Cardiac muscle cell (in vitro differentiated cells and primary cell): ENCODE results near the gene FSIP1. TPM values are rescaled to one million over a fixed set of nuclear protein-coding genes. Genes with fewer than 3 reads are reported as not detected.

Experiments
- DNase-seq, 2 donors: peaks; one replicate each; pipeline versions ENCODE4 v3.0.0 to v3.0.0-alpha.2; 2010 to 2017; ENCODE audit warnings: low read depth in 1 of 2, low spot score in 1 of 2
- H3K27ac ChIP-seq: fragments of 200-600 bp; sonication (generic); 2 replicates; pipeline ENCODE4 v1.5.1; 2016
- H3K27me3 ChIP-seq: fragments of 200-600 bp; sonication (generic); 2 replicates; pipeline ENCODE4 v1.6.0; 2016; ENCODE audit warnings: control low read depth
- H3K36me3 ChIP-seq: fragments of 200-600 bp; sonication (generic); 2 replicates; pipeline ENCODE4 v1.5.1; 2016; ENCODE audit warnings: control low read depth
- H3K4me1 ChIP-seq: fragments of 200-600 bp; sonication (generic); 2 replicates; pipeline ENCODE4 v1.8.1; 2017; ENCODE audit warnings: low read depth, mild to moderate bottlenecking, mixed run types
- H3K4me3 ChIP-seq: fragments of 200-600 bp; sonication (generic); 2 replicates; pipeline ENCODE4 v1.5.1; 2016; ENCODE audit warnings: mild to moderate bottlenecking
- H3K9me3 ChIP-seq: fragments of 200-600 bp; sonication (generic); 2 replicates; pipeline ENCODE4 v1.5.1; 2017; ENCODE audit warnings: low read depth, mild to moderate bottlenecking, control low read depth
- CTCF ChIP-seq: IDR thresholded peaks from 2 replicates; pipeline ENCODE4 v1.5.1; 2012; ENCODE audit warnings: low read depth, mild to moderate bottlenecking, low read length
- polyA plus RNA-seq: library from polyadenylated mRNA; unstranded; fragments of >200 nt; fragmentation: Nextera tagmentation; extraction: Ambion mirVana; gene quantifications from 2 replicates; pipeline ENCODE4 v1.2.1, GENCODE V29; 2016
- total RNA-seq: library from RNA; depleted of rRNA; stranded (reverse); fragments of >200 nt; gene quantifications from 2 replicates; pipeline ENCODE4 v1.2.3, GENCODE V29; 2016

Gene FSIP1
- total and polyA plus RNA-seq, 2 experiments from 2014 or later: 0.15 to 0.33 TPM

GRCh38 chr15:39746714-39747276 is 35.8 kb downstream of the FSIP1 start:
- no peak overlapping the region for H3K27ac ChIP-seq
- DNase-seq: no peak
- H3K4me1 ChIP-seq: no peaks in the 10 kb centered on the region
- H3K27me3 ChIP-seq: no peaks in the 10 kb centered on the region
- no peaks in the 10 kb centered on the region for H3K9me3 ChIP-seq
- H3K4me3 ChIP-seq: no peak overlapping the region
- no peaks in the 10 kb centered on the region for H3K36me3 ChIP-seq
- TF ChIP-seq CTCF: no peak

- TF ChIP-seq CTCF: no peak
- no peaks in the 10 kb centered on the region for H3K27me3 ChIP-seq
- no peak overlapping the region for H3K4me3 ChIP-seq
- H3K27ac ChIP-seq: no peak overlapping the region
- H3K9me3 ChIP-seq: no peaks in the 10 kb centered on the region
- no peaks in the 10 kb centered on the region for H3K36me3 ChIP-seq
- peak in 1 of 2 donors; percentile 61 for DNase-seq
- no peaks in the 10 kb centered on the region for H3K4me1 ChIP-seq
Observed at GRCh38 chr15:39746176-39746575, 36.5 kb downstream of the FSIP1 start.

GRCh38 chr15:39745415-39745814 is 37.2 kb downstream of the FSIP1 start:
- no peaks in the 10 kb centered on the region for H3K36me3 ChIP-seq
- no peak for TF ChIP-seq CTCF
- H3K4me1 ChIP-seq: no peaks in the 10 kb centered on the region
- no peak overlapping the region for H3K27ac ChIP-seq
- no peaks in the 10 kb centered on the region for H3K9me3 ChIP-seq
- H3K27me3 ChIP-seq: no peaks in the 10 kb centered on the region
- H3K4me3 ChIP-seq: no peak overlapping the region
- DNase-seq: no peak

GRCh38 chr15:39744334-39745103 is 38.1 kb downstream of the FSIP1 start:
- no peaks in the 10 kb centered on the region for H3K9me3 ChIP-seq
- DNase-seq: no peak
- no peaks in the 10 kb centered on the region for H3K36me3 ChIP-seq
- TF ChIP-seq CTCF: no peak
- no peak overlapping the region for H3K27ac ChIP-seq
- no peaks in the 10 kb centered on the region for H3K27me3 ChIP-seq
- H3K4me3 ChIP-seq: no peak overlapping the region
- H3K4me1 ChIP-seq: no peaks in the 10 kb centered on the region

DNA sequence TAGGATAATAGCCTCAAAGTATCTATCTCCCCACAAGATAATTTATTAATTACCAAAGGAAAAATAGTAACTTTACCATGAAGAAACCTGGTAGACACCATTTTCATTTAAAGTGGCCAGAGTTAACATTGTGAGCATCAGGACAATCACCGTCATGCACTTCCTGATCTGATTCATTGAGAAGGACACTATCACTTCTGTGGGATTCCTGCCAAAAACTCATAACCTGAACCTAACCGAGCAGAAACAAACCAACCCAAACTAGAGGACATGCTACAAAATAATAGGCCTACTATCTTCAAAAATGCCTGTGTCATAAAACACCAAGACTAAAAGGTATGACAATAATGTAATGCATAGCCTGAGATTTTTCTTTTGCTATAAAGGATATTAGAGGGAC is 39.0 kb downstream of the FSIP1 start:
- H3K4me1 ChIP-seq: no peaks in the 10 kb centered on the region
- no peak for DNase-seq
- no peak for TF ChIP-seq CTCF
- H3K36me3 ChIP-seq: no peaks in the 10 kb centered on the region
- H3K27me3 ChIP-seq: no peaks in the 10 kb centered on the region
- H3K4me3 ChIP-seq: no peak overlapping the region
- H3K9me3 ChIP-seq: no peaks in the 10 kb centered on the region
- H3K27ac ChIP-seq: no peak overlapping the region
